ENCODE data around the gene TMEM89.

- no peak for TF ChIP-seq EZH2 (conservative IDR thresholded peaks at IDR 0.05; ENCODE audit: low read depth, low read length)
- TF ChIP-seq ZNF674 (CRISPR knock-in tag; IDR thresholded peaks at IDR 0.05; ENCODE audit: low read depth), result no peak
- no peak for TF ChIP-seq USF2 (IDR thresholded peaks at IDR 0.05; ENCODE audit: low read depth, low read length)
- TF ChIP-seq USF2 (CRISPR knock-in tag; IDR thresholded peaks at IDR 0.05; ENCODE audit: borderline replicate concordance), result no peak
- no peak for TF ChIP-seq ZEB1 (IDR thresholded peaks at IDR 0.05; ENCODE audit: insufficient replicate concordance, low read depth)
- no peak for TF ChIP-seq NFYB (CRISPR knock-in tag; IDR thresholded peaks at IDR 0.05)
- no peak for TF ChIP-seq SP1 (IDR thresholded peaks at IDR 0.05)
- no peak for TF ChIP-seq SP1 (CRISPR knock-in tag; IDR thresholded peaks at IDR 0.05)
Observed at GRCh38 chr3:48628277-48629017, 6.9 kb upstream of the TMEM89 start.
